HG02623 (cell line): ENCODE data around the gene LYVE1.
A peak's percentile ranks its signal among the peaks of the same experiment; 100 is the strongest.

Source experiments
- ATAC-seq: cut with Tn5 transposase; IDR thresholded peaks from one replicate; pipeline ENCODE4 v1.9.1; 2021; ENCODE audit warnings: moderate library complexity; ENCODE audit not compliant: unreplicated experiment

LYVE1 gene

GRCh38 chr11:10561043-10561818 is 7.2 kb downstream of the LYVE1 start:
- ATAC-seq, result no peak

- no peak for ATAC-seq
Observed at GRCh38 chr11:10558288-10558687, 10.2 kb downstream of the LYVE1 start.

GRCh38 chr11:10556590-10556989 is 11.9 kb downstream of the LYVE1 start:
- no peak for ATAC-seq

- ATAC-seq, result no peak
Observed at GRCh38 chr11:10551845-10552352, 16.6 kb downstream of the LYVE1 start.

- ATAC-seq, result no peak
Observed at GRCh38 chr11:10551290-10551592, 17.2 kb downstream of the LYVE1 start.

DNA sequence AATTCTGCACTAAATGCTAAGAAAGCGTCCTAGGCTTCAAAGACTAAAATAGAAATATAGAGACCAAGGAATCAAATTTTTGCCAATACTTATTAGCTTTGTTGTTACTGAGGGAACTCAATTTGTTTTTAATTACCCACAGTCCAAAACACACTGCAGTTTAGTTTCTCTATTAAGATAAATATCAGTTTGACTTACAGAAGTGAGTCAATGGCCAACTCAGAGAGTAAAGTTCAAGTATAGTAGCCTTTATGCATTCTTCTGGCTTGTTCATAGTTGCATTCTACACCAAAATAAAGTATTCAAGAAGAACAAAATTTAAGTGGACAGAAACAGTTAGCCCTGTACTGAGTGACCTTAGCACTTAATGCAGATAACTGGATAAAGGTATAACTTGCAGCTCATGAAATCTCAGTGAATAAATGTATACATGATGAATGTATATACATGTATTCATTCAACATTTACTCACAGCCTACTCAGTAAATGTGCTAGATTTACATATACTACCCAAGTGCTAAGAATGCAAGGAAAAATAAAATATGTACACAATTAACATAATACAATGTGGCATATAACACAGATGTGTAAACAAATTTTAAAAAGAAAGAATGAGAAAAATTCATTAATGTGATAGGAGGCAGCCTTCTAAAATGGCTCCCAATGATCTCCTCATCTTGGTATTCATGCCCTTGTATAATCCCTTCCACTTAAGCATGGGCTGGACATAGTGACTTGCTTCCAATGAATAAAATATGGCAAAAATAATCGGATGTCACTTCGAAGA is 17.8 kb downstream of the LYVE1 start:
- ATAC-seq, result no peak

GRCh38 chr11:10544491-10545465 is 23.7 kb downstream of the LYVE1 start:
- ATAC-seq, result no peak

DNA sequence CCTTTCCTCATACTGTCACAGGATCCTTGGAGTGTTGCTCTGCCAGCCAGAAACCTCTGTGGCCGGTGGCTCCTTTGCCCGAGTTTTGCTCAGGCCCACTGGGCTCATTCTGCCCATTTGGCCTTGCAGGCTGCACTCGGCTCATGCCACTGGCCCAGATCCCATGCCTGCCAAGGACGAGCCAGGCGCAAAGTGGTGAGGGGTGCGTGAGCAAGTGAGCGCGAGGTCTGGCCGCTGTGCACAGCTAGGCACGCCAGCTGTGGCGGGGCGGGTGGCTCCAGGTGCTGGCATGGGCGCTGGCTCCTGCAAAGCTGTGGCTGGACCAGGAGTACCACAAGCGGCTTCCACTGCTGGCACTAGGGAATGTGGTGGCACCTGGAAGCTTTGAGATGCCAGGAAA is 24.7 kb downstream of the LYVE1 start:
- ATAC-seq, result no peak

DNA sequence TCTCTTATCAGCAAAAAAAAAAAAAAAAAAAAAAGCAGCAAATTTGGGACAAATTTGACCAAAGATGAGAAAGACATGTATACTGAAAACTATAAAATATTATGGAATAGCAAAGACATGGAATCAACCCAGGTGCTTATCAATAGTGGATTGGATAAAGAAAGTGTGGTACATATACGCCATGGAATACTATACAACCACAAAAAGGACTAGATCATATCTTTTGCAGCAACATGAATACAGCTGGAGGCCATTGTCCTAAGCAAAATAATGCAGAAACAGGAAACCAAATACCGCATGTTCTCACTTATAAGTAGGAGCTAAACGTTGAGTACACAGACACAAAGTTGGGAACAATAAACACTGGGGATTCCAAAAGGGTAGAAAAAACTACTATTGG is 25.7 kb downstream of the LYVE1 start:
- no peak for ATAC-seq

GRCh38 chr11:10541561-10541930 is 26.9 kb downstream of the LYVE1 start:
- ATAC-seq, result no peak

DNA sequence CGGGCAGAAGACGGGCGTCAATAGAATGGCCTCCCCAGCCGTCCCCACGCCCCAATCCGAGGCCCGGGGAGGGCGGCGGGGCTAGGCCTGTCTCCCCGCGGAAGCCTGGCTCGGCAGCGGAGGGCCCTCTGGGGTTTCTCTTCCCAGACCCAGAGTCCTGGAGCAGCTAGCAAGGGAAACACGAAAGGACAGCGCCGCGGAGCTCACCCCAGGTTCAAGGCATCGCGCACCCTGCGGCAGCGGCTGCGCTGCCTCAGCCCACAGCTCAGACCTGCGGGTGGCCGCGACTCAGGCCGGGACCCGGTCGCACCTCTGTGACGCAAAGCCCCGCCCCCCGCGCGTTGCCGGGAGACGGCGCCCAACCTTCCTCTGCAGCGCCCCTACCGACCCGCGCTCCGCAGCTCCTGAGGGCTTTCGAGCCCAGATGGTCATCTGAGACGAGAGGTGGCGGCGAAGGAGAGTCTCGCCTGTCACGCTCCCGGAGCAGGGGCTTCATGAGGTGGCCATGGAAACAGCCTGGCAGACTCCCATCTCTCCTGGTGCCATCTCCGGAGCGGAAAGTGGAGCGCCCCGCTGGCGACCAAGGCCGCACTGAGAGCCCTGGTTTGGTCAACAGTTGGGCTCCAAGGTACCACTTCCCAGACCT is 27.4 kb downstream of the LYVE1 start, which contains the start of gene RNF141:
RNF141 (minus strand) TSS at position 273 of the 646 bp plus-strand sequence. CDS start 7,029 bp downstream, outside the sequence.
- ATAC-seq, result peak; percentile 97

DNA sequence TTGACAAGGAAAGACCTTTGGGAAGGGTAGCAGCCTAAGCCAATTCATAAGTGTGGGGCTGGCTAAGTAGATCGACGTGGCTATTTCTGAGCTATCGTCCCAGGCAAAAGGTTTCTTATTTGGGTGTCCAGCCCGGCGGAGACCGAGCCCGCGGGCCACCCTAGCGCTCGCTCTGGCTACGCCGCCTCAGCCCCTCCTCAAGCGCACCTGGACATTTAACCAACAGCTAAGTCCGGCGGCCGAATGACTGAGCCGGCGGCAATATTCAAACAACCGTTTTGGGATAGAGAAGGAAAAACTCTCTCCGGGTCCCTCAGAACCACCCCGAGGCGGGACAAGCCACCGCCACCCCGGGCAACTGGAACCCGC is 27.9 kb downstream of the LYVE1 start:
- peak; percentile 13 for ATAC-seq

GRCh38 chr11:10539339-10539738 is 29.1 kb downstream of the LYVE1 start:
- ATAC-seq, result no peak

GRCh38 chr11:10538924-10539323 is 29.5 kb downstream of the LYVE1 start:
- ATAC-seq, result no peak

DNA sequence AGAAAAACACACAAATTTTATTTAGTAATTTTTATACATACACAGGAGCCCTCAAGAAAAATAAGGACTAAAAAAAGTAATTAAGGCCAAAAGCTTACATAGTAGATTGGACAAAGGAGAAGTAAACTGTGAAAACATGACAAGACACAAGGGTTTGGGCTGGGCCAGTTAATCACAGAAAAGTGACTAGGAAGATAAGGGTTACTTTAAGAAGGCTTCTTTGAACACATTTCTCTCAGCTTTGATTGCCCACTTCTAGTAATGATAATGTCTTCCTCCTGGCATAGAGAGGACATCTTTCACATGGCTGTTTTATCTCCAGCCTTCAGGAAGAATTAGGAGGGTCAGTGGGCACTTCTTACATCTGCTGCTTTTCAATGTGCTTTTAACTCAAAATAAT is 30.9 kb downstream of the LYVE1 start:
- no peak for ATAC-seq

GRCh38 chr11:10534316-10534715 is 34.1 kb downstream of the LYVE1 start:
- no peak for ATAC-seq

- no peak for ATAC-seq
Observed at GRCh38 chr11:10533323-10533722, 35.1 kb downstream of the LYVE1 start.

DNA sequence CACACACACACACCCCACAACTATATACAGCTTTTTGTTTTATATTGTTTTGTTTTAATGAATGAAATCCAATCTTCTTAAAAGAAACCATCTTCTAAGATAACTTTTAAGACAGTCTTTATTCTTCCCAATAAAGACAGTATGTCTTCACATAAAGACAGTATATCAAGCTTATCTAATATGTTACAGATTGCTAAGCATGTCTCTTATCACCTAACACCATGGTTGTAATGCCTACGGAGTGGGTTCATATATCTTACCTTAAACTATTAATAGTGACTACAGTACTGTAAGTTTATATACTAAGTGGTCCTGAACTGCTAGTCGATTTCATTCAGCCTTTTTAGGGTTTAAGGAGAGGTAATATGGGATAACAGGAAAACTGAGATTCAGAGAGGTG is 35.9 kb downstream of the LYVE1 start:
- ATAC-seq, result no peak

DNA sequence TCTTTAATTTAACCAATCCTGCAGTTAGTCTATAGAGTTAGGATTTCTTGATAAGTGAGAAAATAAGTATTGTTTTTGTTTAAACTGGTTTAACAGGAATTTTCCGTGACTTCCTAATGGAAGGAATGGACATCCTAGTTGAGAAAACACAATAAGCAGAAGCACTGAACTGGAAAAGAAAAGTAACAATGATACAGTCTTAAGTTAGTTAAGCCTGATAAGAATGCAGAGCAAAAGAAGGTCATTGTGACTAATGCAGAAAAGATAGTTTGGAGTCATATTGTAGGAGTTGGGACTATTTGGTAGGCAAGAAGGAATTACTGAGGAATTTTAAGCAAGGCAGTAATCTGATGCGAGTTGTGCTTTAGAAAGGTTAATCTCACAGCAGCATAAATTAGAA is 39.2 kb downstream of the LYVE1 start:
- ATAC-seq, result no peak

- no peak for ATAC-seq
Observed at GRCh38 chr11:10528121-10528520, 40.3 kb downstream of the LYVE1 start.
